Measurements from ENCODE around the gene SH3RF3. TPM values are rescaled to one million over a fixed set of nuclear protein-coding genes. Genes with fewer than 3 reads are reported as not detected.

The SH3RF3 gene
- total and polyA plus RNA-seq, 9 of the 15 experiments (the other 6 are each of a cell fraction or from before 2014, with no cell fraction given): 0.02 TPM; not detected in 8

GRCh38 chr2:109448946-109449788 lies 320.2 kb downstream of the SH3RF3 start:
- WGBS (ENCODE audit: insufficient coverage, low coverage, missing lambda C conversion rate): under 1% methylated on average over 20 of the region's 20 CpGs
- DNase-seq (ENCODE audit: extremely low read depth in 1 of 4, low spot score in 3 of 4) (no peak), ATAC-seq (no peak), FAIRE-seq (no peak)
- TF ChIP-seq BRD4 (IDR thresholded peaks at IDR 0.05) (no peak), ZNF57 (CRISPR knock-in tag; IDR thresholded peaks at IDR 0.05) (no peak), ZNF280B (CRISPR knock-in tag; IDR thresholded peaks at IDR 0.05) (no peak), ZNF134 (CRISPR knock-in tag; conservative IDR thresholded peaks at IDR 0.05) (no peak), MYBL2 (IDR thresholded peaks at IDR 0.05; ENCODE audit: low read depth) (no peak), MYBL2 (CRISPR knock-in tag; IDR thresholded peaks at IDR 0.05; ENCODE audit: borderline replicate concordance) (no peak), CEBPG (CRISPR knock-in tag; IDR thresholded peaks at IDR 0.05) (no peak), CEBPG (tag; conservative IDR thresholded peaks at IDR 0.05 in 1 of 2, IDR thresholded peaks at IDR 0.05 in 1 of 2) (no peak), SAFB (IDR thresholded peaks at IDR 0.05; ENCODE audit: borderline replicate concordance, low read depth, low read length) (no peak)
- TF ChIP-seq, protein P1, sequence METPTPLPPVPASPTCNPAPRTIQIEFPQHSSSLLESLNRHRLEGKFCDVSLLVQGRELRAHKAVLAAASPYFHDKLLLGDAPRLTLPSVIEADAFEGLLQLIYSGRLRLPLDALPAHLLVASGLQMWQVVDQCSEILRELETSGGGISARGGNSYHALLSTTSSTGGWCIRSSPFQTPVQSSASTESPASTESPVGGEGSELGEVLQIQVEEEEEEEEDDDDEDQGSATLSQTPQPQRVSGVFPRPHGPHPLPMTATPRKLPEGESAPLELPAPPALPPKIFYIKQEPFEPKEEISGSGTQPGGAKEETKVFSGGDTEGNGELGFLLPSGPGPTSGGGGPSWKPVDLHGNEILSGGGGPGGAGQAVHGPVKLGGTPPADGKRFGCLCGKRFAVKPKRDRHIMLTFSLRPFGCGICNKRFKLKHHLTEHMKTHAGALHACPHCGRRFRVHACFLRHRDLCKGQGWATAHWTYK (CRISPR knock-in tag; IDR thresholded peaks at IDR 0.05): no peak
- Histone ChIP-seq H3K4me1 (replicated peaks in 1 of 2; ENCODE audit: control insufficient read depth in 2 of 2, insufficient read depth in 2 of 2, low read length in 2 of 2) (no peaks in the 10 kb centered on the region), H4K20me1 (replicated peaks; ENCODE audit: control insufficient read depth, insufficient read depth, low read length) (no peaks in the 10 kb centered on the region), H3K27me3 (ENCODE audit: control insufficient read depth in 2 of 2, insufficient read depth in 2 of 2, low read length in 2 of 2) (peaks cover 3 to 40% of the 10 kb centered on the region in 2 experiments; a peak in 2 of 5 replicates), H3K9ac (ENCODE audit: insufficient read depth in 1 of 2, low read depth in 2 of 2, low read length in 2 of 2) (no peak overlapping the region), H3K79me2 (ENCODE audit: control insufficient read depth, insufficient read depth, low read length) (no peaks in the 10 kb centered on the region), H3K36me3 (ENCODE audit: control insufficient read depth, insufficient read depth, low read length) (no peaks in the 10 kb centered on the region), H3K27ac (ENCODE audit: extremely low read depth, low read depth, low read length) (no peak overlapping the region), H3K9me1 (ENCODE audit: control insufficient read depth, insufficient read depth, low read length) (no peaks in the 10 kb centered on the region), H3K9me3 (replicated peaks; ENCODE audit: control insufficient read depth, insufficient read depth, low read depth, low read length) (no peaks in the 10 kb centered on the region), H3K4me2 (ENCODE audit: insufficient read depth, low read length) (no peak overlapping the region), H3K4me3 (no peak overlapping the region), H2AFZ (ENCODE audit: low read depth, low read length) (no peak overlapping the region)
- intact Hi-C loops (cut with micrococcal nuclease) (no loop called here), in situ Hi-C loops (cut with MboI) (no loop called here)
- no TSS peak for BruUV-seq (replicated peaks)
- POLR2A ChIA-PET: no interaction called here
- CTCF ChIA-PET (ENCODE audit: low intra/inter-chr PET ratio): no interaction called here
